ENCODE measurements around the gene INPP5A.
"Not testable (repeated sequence)": the region's sequence is repeated elsewhere in the genome, so short reads cannot be mapped to it uniquely, and the experiment has no call there.

The INPP5A gene

GRCh38 chr10:132548106-132548823 lies 10.7 kb downstream of the INPP5A start:
- no peak for DNase-seq (ENCODE audit: low read depth in 2 of 2)

GRCh38 chr10:132548869-132549268 lies 11.3 kb downstream of the INPP5A start:
- DNase-seq (ENCODE audit: low read depth in 2 of 2): no peak

- DNase-seq (ENCODE audit: low read depth in 2 of 2): no peak
Measured at GRCh38 chr10:132549371-132549770, 11.8 kb downstream of the INPP5A start.

DNA sequence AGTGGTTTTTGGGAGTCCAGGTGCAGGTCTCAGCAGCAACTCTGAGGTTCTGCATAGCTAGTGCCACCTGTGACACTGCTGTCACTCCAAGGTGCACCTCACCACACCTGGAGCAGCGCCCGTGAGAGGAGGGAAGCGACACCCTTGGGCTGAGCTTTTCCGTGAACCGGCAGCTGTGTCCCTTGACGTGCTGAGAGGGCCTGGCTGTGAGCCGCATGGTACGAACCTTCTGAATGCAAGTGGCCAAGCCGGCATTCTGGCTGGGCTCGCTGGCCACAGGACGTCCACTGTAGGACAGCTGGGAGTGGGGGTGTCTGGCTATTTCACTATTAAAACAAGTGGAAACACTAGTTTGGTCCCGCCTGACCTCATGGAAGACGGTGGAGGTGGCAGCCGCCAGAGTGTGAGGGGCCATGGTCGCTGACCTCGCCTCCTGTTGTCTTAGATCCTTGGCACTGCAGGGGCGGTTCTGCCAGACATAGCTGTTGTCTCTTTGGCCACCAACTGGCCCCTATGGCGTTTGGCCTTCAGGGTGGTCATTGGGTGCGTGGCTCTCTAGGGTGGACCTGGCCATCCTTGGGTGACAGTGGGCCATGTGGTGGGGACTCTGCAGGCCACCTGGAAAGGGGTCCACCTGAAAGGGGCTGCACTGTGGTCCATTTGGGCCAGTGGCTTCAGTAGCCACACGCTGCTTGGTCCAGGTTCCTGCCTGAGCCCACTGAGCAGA lies 12.9 kb downstream of the INPP5A start:
- no peak for DNase-seq (ENCODE audit: low read depth in 2 of 2)

DNA sequence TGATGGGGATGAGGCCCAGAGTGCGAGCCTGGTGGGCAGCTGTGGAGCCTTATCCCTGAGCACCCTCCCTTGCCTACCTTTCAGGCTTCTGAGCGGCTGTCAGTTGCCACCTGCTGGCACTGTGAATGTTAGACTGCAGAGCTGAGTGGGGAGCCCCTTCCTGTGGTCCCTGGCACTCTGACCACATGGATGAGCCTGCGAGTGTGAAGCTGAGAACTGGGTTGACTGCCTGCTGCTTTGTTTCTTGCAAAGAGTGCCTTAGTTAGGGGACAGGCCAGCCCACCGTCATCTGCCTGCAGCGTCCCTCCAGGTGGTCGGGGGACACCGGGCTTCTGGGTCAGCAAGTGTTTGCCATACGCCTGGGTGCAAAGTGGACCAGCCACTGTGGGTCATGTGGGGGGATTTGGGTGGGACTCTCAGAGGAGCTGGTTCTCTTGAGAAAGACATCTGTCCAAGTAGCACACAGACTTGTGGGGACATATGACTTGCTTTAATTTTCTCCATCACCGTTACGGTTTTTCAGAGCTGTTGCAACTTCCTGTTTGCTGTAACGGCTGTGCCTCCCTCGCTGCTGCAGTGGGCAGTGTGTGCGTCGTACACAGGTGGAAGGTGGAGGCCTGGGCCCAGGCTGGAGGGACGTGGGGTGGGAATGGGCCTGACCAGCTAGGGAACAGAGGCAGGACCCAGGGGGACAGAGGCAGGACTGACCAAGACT lies 13.7 kb downstream of the INPP5A start:
- DNase-seq (ENCODE audit: low read depth in 2 of 2): no peak

DNA sequence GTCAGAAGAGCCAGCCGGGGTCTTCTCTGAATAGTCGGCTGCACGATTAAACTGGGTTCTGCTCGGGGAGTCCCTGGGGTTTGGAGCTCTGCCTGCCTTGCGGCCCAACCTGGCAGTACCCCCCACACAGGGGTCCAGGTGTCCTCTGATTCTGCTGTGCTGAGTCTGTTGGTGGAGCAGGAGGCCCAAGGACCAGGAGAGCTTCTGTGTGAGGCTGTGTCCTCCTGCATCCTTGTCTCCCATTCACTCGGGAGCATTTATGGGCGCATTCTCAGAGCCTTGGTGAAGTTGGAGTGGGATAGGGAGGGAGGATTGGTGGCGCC lies 14.2 kb downstream of the INPP5A start:
- no peak for DNase-seq (ENCODE audit: low read depth in 2 of 2)

- DNase-seq (ENCODE audit: low read depth in 2 of 2): not testable (repeated sequence)
Measured at GRCh38 chr10:132552635-132553034, 15.0 kb downstream of the INPP5A start.

GRCh38 chr10:132553568-132553967 lies 16.0 kb downstream of the INPP5A start:
- DNase-seq (ENCODE audit: low read depth in 2 of 2): not testable (repeated sequence)

- no peak for DNase-seq (ENCODE audit: low read depth in 2 of 2)
Measured at GRCh38 chr10:132554053-132554990, 16.7 kb downstream of the INPP5A start.

DNA sequence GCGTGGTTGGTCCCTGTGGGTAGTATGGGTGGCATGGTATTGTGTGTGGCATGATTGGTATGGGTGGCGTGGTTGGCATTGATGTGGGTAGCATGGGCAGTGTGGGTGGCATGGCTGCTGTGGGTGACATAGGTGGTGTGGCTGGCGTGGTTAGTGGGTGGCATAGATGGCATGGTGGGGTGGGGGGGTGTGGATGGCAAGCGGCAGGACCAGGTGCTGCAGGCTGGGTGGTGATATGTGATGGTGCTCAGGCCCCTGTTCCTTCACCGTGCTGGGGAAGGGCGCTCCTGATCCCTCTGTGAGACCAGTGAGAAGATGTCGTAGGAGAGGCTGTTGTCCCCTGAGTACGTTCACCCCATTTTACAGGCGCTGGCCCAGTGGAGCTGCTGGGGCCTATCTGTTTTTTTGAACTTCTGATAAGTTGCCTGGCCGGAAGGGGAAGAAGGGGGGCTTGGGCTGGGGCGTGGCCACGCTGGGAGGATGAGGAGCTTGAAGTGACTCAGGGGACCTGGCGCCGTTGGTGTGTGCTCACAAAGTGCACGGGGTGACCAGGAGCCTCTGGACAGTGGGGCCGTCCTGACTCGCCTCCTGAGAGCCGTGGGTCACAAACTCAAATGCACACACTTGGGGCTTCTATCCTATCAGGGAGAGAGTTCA lies 17.5 kb downstream of the INPP5A start:
- no peak for DNase-seq (ENCODE audit: low read depth in 2 of 2)

DNA sequence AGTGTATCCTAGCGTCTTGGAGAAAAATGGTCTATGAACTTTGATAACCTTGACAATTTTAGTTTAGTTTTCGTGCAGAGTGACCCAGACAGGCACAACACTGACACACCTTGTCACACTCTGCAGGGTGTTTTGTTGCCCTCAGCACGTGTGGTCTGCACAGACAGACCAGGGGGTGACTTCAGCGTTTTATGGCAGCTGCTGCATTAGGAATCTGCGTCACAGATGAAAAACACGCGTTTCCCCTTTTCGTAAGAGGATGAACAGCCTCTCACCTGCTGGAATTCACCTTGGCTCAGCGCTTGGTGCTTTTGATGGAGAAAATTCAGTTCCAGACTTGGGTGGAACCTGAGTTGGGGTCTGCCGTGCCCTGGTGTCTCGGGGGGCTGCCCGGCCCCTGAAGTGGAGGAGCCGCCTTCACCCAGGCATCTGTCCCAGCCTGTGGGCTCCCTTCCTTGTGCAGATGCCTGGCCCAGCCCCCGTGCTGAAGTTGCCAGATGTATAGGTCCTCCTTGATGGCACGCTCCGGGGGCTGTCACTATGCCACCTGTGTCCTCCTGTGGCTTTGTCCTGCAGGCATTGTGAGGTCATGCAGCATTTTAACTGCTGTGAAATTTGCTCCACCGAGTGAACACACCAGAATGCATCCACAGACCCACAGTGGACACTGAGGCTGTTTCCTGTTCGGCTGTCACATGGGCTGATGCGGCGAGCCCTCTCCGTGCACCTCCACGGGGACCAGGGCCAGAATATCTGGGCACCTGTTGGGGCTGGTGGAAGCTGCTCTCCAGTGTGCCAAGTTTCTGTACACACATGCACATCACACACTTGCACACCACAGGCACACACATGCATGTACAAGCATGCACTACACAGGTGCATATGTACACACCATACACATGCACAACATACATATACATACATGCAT lies 18.3 kb downstream of the INPP5A start:
- DNase-seq (ENCODE audit: low read depth in 2 of 2): no peak

GRCh38 chr10:132556994-132557441 lies 19.4 kb downstream of the INPP5A start:
- DNase-seq (ENCODE audit: low read depth in 2 of 2): no peak

- DNase-seq (ENCODE audit: low read depth in 2 of 2): no peak
Measured at GRCh38 chr10:132557696-132558515, 20.3 kb downstream of the INPP5A start.

DNA sequence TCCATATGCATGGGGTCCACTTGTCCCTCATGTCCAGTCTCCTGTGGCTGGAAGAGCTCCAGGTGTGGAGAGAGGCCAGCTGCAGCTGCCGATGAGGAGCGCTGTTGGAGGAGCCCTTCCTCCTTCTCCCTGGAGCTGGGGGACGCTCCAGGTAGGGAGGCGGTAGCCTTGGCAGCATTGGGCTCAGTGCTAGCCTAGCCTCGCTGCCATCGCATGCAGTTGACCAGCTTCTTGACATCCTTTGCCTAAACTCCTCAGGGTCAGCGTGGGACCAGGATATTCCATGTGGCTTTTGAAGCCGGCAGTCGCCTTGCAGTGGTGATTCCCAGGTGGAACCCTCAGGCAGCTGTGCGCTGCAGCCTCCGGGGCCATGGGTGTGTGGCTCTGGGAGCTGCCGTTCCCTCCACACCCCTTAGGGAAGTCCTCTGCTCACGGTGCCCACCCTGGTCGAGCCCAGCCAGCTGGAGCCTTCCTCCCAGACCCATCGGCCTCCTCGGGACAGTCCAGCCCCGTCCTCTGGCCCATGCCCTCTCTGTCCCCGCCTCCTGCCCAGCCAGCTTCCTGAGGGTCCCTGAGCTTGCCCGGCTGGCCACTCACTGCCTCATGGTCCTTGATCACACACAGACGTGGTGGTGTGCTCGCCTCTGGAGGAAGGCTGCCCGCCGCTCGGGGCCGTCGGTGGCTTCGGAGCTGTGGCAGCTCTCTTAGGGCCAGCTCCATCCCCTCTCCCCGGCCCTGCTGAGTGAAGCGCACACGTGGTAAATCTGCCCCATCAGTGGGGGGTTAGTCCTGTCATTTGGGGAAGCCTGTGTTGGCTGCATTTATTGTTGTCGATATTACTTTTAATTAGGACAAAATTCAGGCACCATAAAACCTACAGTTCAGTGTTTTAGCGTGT lies 21.2 kb downstream of the INPP5A start:
- no peak for DNase-seq (ENCODE audit: low read depth in 2 of 2)

DNA sequence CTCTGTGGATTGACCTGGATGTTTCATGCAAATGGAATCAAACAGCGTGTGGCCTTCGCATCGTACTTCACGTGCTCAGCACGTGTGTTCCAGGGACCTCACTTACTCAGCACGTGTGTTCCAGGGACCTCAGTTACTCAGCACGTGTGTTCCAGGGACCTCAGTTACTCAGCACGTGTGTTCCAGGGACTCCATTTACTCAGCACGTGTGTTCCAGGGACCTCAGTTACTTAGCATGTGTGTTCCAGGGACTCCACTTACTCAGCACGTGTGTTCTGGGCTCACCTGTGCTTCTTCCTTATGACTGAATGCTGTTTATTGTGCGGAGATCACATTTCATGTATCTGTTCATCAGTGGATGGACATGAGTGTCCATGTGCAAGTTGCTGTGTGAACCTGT lies 22.0 kb downstream of the INPP5A start:
- DNase-seq (ENCODE audit: low read depth in 2 of 2): no peak

DNA sequence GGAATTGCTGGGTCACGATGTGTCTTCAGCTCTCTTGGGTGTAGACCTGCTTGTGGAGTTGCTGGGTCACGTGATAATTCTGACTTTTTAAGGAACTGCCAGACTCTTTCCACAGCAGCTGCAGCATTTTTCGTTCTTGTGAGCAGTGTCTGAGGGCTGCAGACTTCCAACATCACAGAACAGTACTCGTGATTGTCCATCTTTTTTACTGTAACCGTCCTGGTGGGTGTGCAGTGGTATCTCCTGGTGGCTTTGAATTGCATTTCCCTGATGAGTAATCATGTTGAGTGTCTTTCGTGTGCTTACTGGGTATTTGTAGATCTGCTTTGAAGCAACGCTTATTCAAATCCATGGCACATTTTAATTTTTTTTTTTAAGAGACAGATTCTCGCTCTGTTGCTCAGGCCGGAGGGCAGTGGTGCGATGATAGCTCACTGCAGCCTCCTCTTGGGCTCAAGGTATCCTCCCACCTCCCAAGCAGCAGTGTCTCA lies 22.7 kb downstream of the INPP5A start:
- no peak for DNase-seq (ENCODE audit: low read depth in 2 of 2)

GRCh38 chr10:132562177-132562915 lies 24.8 kb downstream of the INPP5A start:
- DNase-seq (ENCODE audit: low read depth in 2 of 2): no peak
